ENCODE data around the gene RABEP1.
"Not testable (repeated sequence)": the region's sequence is repeated elsewhere in the genome, so short reads cannot be mapped to it uniquely, and the experiment has no call there.

GRCh38 chr17:5233492-5233891 is 48.6 kb upstream of the RABEP1 start:
- peak; percentile 57 for TF ChIP-seq POLR2A (IDR thresholded peaks at IDR 0.05; ENCODE audit: low read depth, low read length)
- not testable (repeated sequence) for TF ChIP-seq POLR2AphosphoS5 (IDR thresholded peaks at IDR 0.05; ENCODE audit: low read depth, low read length); TAF1 (IDR thresholded peaks at IDR 0.05; ENCODE audit: borderline replicate concordance, low read depth, low read length)
